Mucosa of descending colon (tissue), 3 donors: ENCODE results near the gene LRRC38. TPM values are rescaled to one million over a fixed set of nuclear protein-coding genes. Genes with fewer than 3 reads are reported as not detected.

Source experiments
- ATAC-seq: fragments of 200-7000 bp; cut with Tn5 transposase; one replicate; pipeline ENCODE4 v1.9.1; 2020; ENCODE audit warnings: mild to moderate bottlenecking, moderate library complexity
- DNase-seq, 3 donors: peaks; one replicate each; pipeline ENCODE4 v3.0.0-alpha.2; 2020
- H3K36me3 ChIP-seq: fragments of 200-600 bp; one replicate; pipeline ENCODE4 v1.8.0; 2021; ENCODE audit warnings: low read depth, mild to moderate bottlenecking
- H3K4me1 ChIP-seq: fragments of 200-600 bp; one replicate; pipeline ENCODE4 v1.8.0; 2021; ENCODE audit warnings: low read depth, mild to moderate bottlenecking
- H3K4me3 ChIP-seq: fragments of 200-600 bp; one replicate; pipeline ENCODE4 v1.8.0; 2021; ENCODE audit warnings: mild to moderate bottlenecking
- H3K9me3 ChIP-seq: fragments of 200-600 bp; one replicate; pipeline ENCODE4 v1.8.0; 2021; ENCODE audit warnings: mild to moderate bottlenecking
- intact Hi-C, 2 donors: fragments of 100-400 bp; cut with DNase I in 1 of 2; cut with micrococcal nuclease in 1 of 2; formaldehyde crosslinking; loops; one replicate each; pipeline versions ENCODE4 v1.11.0 to v1.11.1; 2022; cut with DNase I, micrococcal nuclease
- total RNA-seq, 3 donors: library from RNA; stranded (reverse); fragmentation: NEBNext Ultra II Directional in 2 of 3; extraction: Animal tissue kit (Norgen Biotek cat#: 25700) in 2 of 3; gene quantifications; one replicate each; pipeline versions ENCODE4 v1.2.1 to v1.2.4, GENCODE V29; 2021 to 2023
- TF ChIP-seq, protein P1 (sequence below): fragments of 200-600 bp; IDR thresholded peaks from one replicate; pipeline ENCODE4 v1.8.0; 2022; ENCODE audit warnings: antibody characterized with exemption, mild to moderate bottlenecking
- donor health status: DM: no; HTN: no; CAD: no; lungs with moderate emphysema.
- donor health status: DM: no; HTN: no; CAD: no.
- donor health status: DM: no; HTN: yes; CAD: no.

The LRRC38 gene
- total RNA-seq, 3 donors from 2014 or later = not detected

DNA sequence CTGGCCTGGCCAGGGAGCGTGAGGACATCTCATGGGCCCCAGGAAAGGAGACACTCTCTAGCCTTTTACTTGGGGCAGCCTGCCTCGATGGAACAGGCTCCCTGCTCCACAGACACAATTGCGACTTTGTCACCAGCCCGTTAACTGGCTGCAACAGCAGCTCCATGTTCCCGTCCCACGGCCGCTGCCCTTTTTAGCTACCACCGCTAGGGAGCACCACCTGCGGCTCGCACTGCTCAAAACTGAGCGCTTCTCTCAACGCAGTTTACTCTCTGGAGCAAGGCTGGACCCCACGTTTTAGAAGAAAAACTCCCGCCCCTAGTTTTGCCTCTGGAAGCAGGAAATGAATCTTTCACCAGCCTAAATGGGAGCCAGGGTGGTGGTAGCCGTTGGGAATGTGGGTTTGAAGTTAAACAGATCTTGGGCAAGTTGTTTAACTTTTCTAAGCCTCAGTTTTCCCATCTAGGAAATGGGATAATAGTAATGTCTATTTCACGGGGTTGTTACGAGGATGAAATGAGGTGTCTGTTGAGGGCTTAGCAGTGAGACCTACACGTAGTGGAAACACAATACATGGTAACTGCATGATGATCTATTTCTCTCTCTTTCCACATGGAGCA is 3.5 kb upstream of the LRRC38 start:
- no peaks in the 10 kb centered on the region for H3K4me1 ChIP-seq
- H3K36me3 ChIP-seq = no peaks in the 10 kb centered on the region
- DNase-seq (peak in 1 of 3 donors; percentile 6), ATAC-seq (no peak)
- TF ChIP-seq, protein P1, sequence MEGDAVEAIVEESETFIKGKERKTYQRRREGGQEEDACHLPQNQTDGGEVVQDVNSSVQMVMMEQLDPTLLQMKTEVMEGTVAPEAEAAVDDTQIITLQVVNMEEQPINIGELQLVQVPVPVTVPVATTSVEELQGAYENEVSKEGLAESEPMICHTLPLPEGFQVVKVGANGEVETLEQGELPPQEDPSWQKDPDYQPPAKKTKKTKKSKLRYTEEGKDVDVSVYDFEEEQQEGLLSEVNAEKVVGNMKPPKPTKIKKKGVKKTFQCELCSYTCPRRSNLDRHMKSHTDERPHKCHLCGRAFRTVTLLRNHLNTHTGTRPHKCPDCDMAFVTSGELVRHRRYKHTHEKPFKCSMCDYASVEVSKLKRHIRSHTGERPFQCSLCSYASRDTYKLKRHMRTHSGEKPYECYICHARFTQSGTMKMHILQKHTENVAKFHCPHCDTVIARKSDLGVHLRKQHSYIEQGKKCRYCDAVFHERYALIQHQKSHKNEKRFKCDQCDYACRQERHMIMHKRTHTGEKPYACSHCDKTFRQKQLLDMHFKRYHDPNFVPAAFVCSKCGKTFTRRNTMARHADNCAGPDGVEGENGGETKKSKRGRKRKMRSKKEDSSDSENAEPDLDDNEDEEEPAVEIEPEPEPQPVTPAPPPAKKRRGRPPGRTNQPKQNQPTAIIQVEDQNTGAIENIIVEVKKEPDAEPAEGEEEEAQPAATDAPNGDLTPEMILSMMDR = no peak
- H3K4me3 ChIP-seq = no peak overlapping the region
- intact Hi-C loops = no loop called here
- H3K9me3 ChIP-seq = no peaks in the 10 kb centered on the region

GRCh38 chr1:13516606-13517005 is 2.8 kb upstream of the LRRC38 start:
- Histone ChIP-seq H3K4me3 (no peak overlapping the region), H3K4me1 (no peaks in the 10 kb centered on the region), H3K36me3 (no peaks in the 10 kb centered on the region), H3K9me3 (no peaks in the 10 kb centered on the region)
- ATAC-seq (no peak), DNase-seq (no peak)
- TF ChIP-seq, protein P1 = no peak
- intact Hi-C loops = no loop called here

DNA sequence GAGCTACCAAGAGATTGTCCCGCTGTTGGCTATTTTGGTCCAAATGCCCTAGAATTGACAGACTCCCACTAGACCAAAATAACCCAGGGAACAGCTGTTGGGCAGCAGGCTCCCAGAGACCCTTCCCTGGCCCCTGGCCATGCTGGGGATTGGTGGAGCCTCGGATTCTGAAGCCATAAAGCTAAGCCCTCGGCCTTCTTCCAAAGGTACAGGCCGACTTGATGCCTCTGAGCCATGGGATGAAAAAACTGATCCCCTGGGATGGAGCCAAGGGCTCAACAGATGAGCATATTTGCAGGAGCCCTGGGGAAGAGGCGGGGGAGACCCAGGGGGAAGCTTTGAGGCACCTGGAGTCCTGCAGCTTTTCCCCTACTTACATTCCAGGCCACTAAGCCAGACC is 1.0 kb upstream of the LRRC38 start:
- Histone ChIP-seq H3K36me3 (no peaks in the 10 kb centered on the region), H3K4me3 (no peak overlapping the region), H3K9me3 (no peaks in the 10 kb centered on the region), H3K4me1 (no peaks in the 10 kb centered on the region)
- intact Hi-C loops = no loop called here
- no peak for DNase-seq
- no peak for ATAC-seq
- TF ChIP-seq, protein P1 = no peak

- TF ChIP-seq, protein P1 = no peak
- no peaks in the 10 kb centered on the region for H3K9me3 ChIP-seq
- intact Hi-C loops = no loop called here
- H3K4me1 ChIP-seq = no peaks in the 10 kb centered on the region
- H3K4me3 ChIP-seq = no peak overlapping the region
- no peaks in the 10 kb centered on the region for H3K36me3 ChIP-seq
- DNase-seq (no peak), ATAC-seq (no peak)
Observed at GRCh38 chr1:13513063-13513894, 524 bp downstream of the LRRC38 start.

- no peak for DNase-seq
- Histone ChIP-seq H3K9me3 (no peaks in the 10 kb centered on the region), H3K36me3 (no peaks in the 10 kb centered on the region), H3K4me1 (no peaks in the 10 kb centered on the region), H3K4me3 (no peak overlapping the region)
- intact Hi-C loops = no loop called here
- ATAC-seq = no peak
- TF ChIP-seq, protein P1 = no peak
Observed at GRCh38 chr1:13512472-13512871, 1.3 kb downstream of the LRRC38 start.
